H1 (cell line): ENCODE data around the gene CSF2. TPM values are rescaled to one million over a fixed set of nuclear protein-coding genes. Genes with fewer than 3 reads are reported as not detected.

Experiments used
- CTCF ChIA-PET: fragments of 300-600 bp; sonication (Branson Sonifier 250); formaldehyde crosslinking; loops from one replicate; lab custom pipeline; 2021; ENCODE audit not compliant: partially characterized antibody; lab: Charles Lee
- POLR2A ChIA-PET: fragments of 300-600 bp; sonication (Branson Sonifier 250); formaldehyde crosslinking; loops from one replicate; lab custom pipeline; 2021; ENCODE audit warnings: inconsistent platforms; ENCODE audit not compliant: partially characterized antibody; lab: Charles Lee
- DNase-seq, 2 experiments: peaks; one replicate each; pipeline versions ENCODE4 v3.0.0 to v3.0.0-alpha.2; 2010 to 2022; ENCODE audit warnings: low spot score in 2 of 2, low read depth in 1 of 2, mixed read lengths in 1 of 2
- FAIRE-seq: peaks from 2 replicates; lab custom pipeline; 2011; peaks lifted over from hg19 to GRCh38; lab: Jason Lieb, UNC
- H2AFZ ChIP-seq: 2 replicates; pipeline ENCODE4 v1.8.1; 2012; ENCODE audit warnings: low read length, inconsistent platforms
- H2AK5ac ChIP-seq: 2 replicates; pipeline ENCODE4 v1.6.1; 2013; ENCODE audit warnings: low read depth, low read length
- H2BK120ac ChIP-seq: replicated peaks from 2 replicates; pipeline ENCODE3; 2013; ENCODE audit warnings: low read depth, low read length, inconsistent platforms
- H2BK12ac ChIP-seq: 2 replicates; pipeline ENCODE4 v1.6.1; 2013; ENCODE audit warnings: low read depth, low read length
- H2BK15ac ChIP-seq: 2 replicates; pipeline ENCODE4 v1.6.1; 2013; ENCODE audit warnings: low read length
- H2BK20ac ChIP-seq: 2 replicates; pipeline ENCODE4 v1.6.1; 2013; ENCODE audit warnings: low read length
- H2BK5ac ChIP-seq: 2 replicates; pipeline ENCODE4 v1.6.1; 2013; ENCODE audit warnings: low read depth, low read length
- H3K14ac ChIP-seq: 2 replicates; pipeline ENCODE4 v1.6.1; 2013; ENCODE audit warnings: inconsistent platforms; ENCODE audit not compliant: insufficient read length
- H3K18ac ChIP-seq: 2 replicates; pipeline ENCODE4 v1.6.1; 2013; ENCODE audit warnings: low read length; ENCODE audit errors: extremely low read depth
- H3K23ac ChIP-seq: 2 replicates; pipeline ENCODE4 v1.6.1; 2013; ENCODE audit warnings: inconsistent platforms; ENCODE audit not compliant: insufficient read length
- H3K23me2 ChIP-seq: 2 replicates; pipeline ENCODE4 v1.6.1; 2013; ENCODE audit warnings: low read depth, low read length
- H3K27ac ChIP-seq: 2 replicates; pipeline ENCODE4 v1.6.1; 2011; ENCODE audit warnings: low read depth, low read length, inconsistent platforms
- H3K27me3 ChIP-seq, 4 experiments: replicated peaks in 1 of 4; 1 replicate in 1 of 4; 2 replicates in 3 of 4; pipeline versions ENCODE4 v1.6.1 to v1.8.1; 2011 to 2013; ENCODE audit warnings: low read length in 3 of 4, mild to moderate bottlenecking in 3 of 4, inconsistent platforms in 2 of 4, mixed read lengths in 2 of 4, moderate library complexity in 1 of 4; ENCODE audit not compliant: control insufficient read depth in 3 of 4, insufficient read depth in 3 of 4; ENCODE audit errors: extremely low read depth in 1 of 4
- H3K36me3 ChIP-seq, 4 experiments: 2 replicates each; pipeline versions ENCODE4 v1.6.1 to v1.8.1; 2011 to 2013; ENCODE audit warnings: mild to moderate bottlenecking in 4 of 4, low read length in 3 of 4, moderate library complexity in 2 of 4, control low read depth in 1 of 4, inconsistent platforms in 1 of 4; ENCODE audit not compliant: insufficient read depth in 4 of 4, control insufficient read depth in 2 of 4
- H3K4ac ChIP-seq: replicated peaks from 2 replicates; pipeline ENCODE3; 2013; ENCODE audit warnings: low read length, low read depth, mixed read lengths, inconsistent platforms; ENCODE audit not compliant: insufficient read length
- H3K4me1 ChIP-seq, 4 experiments: replicated peaks in 1 of 4; 1 replicate in 1 of 4; 2 replicates in 3 of 4; pipeline versions ENCODE4 v1.6.1 to v1.8.1; 2011 to 2013; ENCODE audit warnings: low read length in 3 of 4, inconsistent platforms in 2 of 4, mixed read lengths in 1 of 4; ENCODE audit not compliant: insufficient read depth in 4 of 4, control insufficient read depth in 3 of 4
- H3K4me2 ChIP-seq, 2 experiments: 2 replicates each; pipeline versions ENCODE4 v1.6.1 to v1.8.1; 2011 to 2013; ENCODE audit warnings: low read depth in 2 of 2, low read length in 2 of 2, control low read depth in 1 of 2, inconsistent platforms in 1 of 2, mild to moderate bottlenecking in 1 of 2; ENCODE audit not compliant: insufficient read depth in 1 of 2
- H3K4me3 ChIP-seq, 4 experiments: fragments of 200-600, 300-600 bp in 1 of 4; sonication (generic), shearing (Covaris generic), sonication (Bioruptor Twin) in 1 of 4; 2 replicates each; pipeline versions ENCODE4 v1.5.1 to v1.8.1; 2011 to 2016; ENCODE audit warnings: low read length in 4 of 4, low read depth in 3 of 4, control low read depth in 2 of 4, inconsistent platforms in 2 of 4, mild to moderate bottlenecking in 2 of 4, mixed read lengths in 1 of 4, moderate library complexity in 1 of 4; ENCODE audit not compliant: insufficient read depth in 2 of 4; ENCODE audit errors: extremely low read depth in 1 of 4
- H3K56ac ChIP-seq: replicated peaks from 2 replicates; pipeline ENCODE3; 2013; ENCODE audit warnings: low read depth, mild to moderate bottlenecking, mixed read lengths, low read length, inconsistent platforms; ENCODE audit not compliant: insufficient read length
- H3K79me1 ChIP-seq: 2 replicates; pipeline ENCODE4 v1.6.1; 2013; ENCODE audit warnings: low read depth, low read length, control low read depth
- H3K79me2 ChIP-seq, 2 experiments: 2 replicates each; pipeline versions ENCODE4 v1.6.1 to v1.8.1; 2012 to 2013; ENCODE audit warnings: low read length in 2 of 2, mild to moderate bottlenecking in 2 of 2, inconsistent platforms in 1 of 2; ENCODE audit not compliant: insufficient read depth in 2 of 2, control insufficient read depth in 1 of 2
- H3K9ac ChIP-seq, 4 experiments: replicated peaks in 1 of 4; 1 replicate in 1 of 4; 2 replicates in 3 of 4; pipeline versions ENCODE4 v1.6.1 to v1.8.1; 2011 to 2013; ENCODE audit warnings: low read depth in 3 of 4, low read length in 3 of 4, control low read depth in 2 of 4, mild to moderate bottlenecking in 2 of 4, moderate library complexity in 2 of 4, inconsistent platforms in 1 of 4; ENCODE audit errors: extremely low read depth in 1 of 4
- H3K9me3 ChIP-seq, 2 experiments: 2 replicates each; pipeline versions ENCODE4 v1.6.1 to v1.8.1; 2012 to 2013; ENCODE audit warnings: mild to moderate bottlenecking in 2 of 2, moderate library complexity in 2 of 2, control low read depth in 1 of 2, inconsistent platforms in 1 of 2, low read depth in 1 of 2, low read length in 1 of 2, mixed read lengths in 1 of 2; ENCODE audit not compliant: insufficient read depth in 2 of 2
- H4K20me1 ChIP-seq, 2 experiments: replicated peaks in 1 of 2; 2 replicates each; pipeline versions ENCODE3 to v1.8.1; 2011 to 2013; ENCODE audit warnings: inconsistent platforms in 2 of 2, low read length in 2 of 2, mild to moderate bottlenecking in 1 of 2; ENCODE audit not compliant: insufficient read depth in 2 of 2, control insufficient read depth in 1 of 2
- H4K5ac ChIP-seq: 2 replicates; pipeline ENCODE4 v1.6.1; 2013; ENCODE audit warnings: low read length, low read depth, mixed read lengths, inconsistent platforms; ENCODE audit not compliant: insufficient read length
- H4K8ac ChIP-seq: 2 replicates; pipeline ENCODE4 v1.8.0; 2013; ENCODE audit warnings: mild to moderate bottlenecking, moderate library complexity, low read length, inconsistent platforms; ENCODE audit not compliant: insufficient read depth; ENCODE audit errors: extremely low read depth
- H4K91ac ChIP-seq: replicated peaks from 2 replicates; pipeline ENCODE3; 2013; ENCODE audit warnings: low read length, mixed read lengths, inconsistent platforms; ENCODE audit not compliant: insufficient read length
- CTBP2 ChIP-seq: IDR thresholded peaks from 2 replicates; pipeline ENCODE4 v1.7.0; 2011; ENCODE audit warnings: borderline replicate concordance, mild to moderate bottlenecking, moderate library complexity, mixed read lengths, low read length; ENCODE audit not compliant: insufficient read depth, insufficient read length
- E2F6 ChIP-seq: IDR thresholded peaks from 2 replicates; pipeline ENCODE4 v1.6.1; 2012; ENCODE audit warnings: inconsistent platforms
- EZH2 ChIP-seq: fragments of 200-600 bp; sonication (generic); IDR thresholded peaks from 2 replicates; pipeline ENCODE4 v1.7.1; 2012; ENCODE audit warnings: low read depth, mild to moderate bottlenecking, moderate library complexity, low read length, inconsistent platforms; ENCODE audit not compliant: severe bottlenecking
- FOSL1 ChIP-seq: IDR thresholded peaks from 2 replicates; pipeline ENCODE4 v1.6.1; 2011; ENCODE audit warnings: mild to moderate bottlenecking, low read depth, low read length, moderate library complexity; ENCODE audit not compliant: insufficient read depth
- GTF2F1 ChIP-seq: IDR thresholded peaks from 2 replicates; pipeline ENCODE4 v1.6.1; 2012; ENCODE audit warnings: low read depth, low read length, improper control_type of control experiment, borderline replicate concordance
- NRF1 ChIP-seq: IDR thresholded peaks from 2 replicates; pipeline ENCODE4 v1.6.1; 2011; ENCODE audit warnings: mild to moderate bottlenecking, low read depth, low read length, improper control_type of control experiment
- SIRT6 ChIP-seq: IDR thresholded peaks from one replicate; pipeline ENCODE4 v1.7.1; 2012; ENCODE audit warnings: low read length, inconsistent platforms
- TBP ChIP-seq: IDR thresholded peaks from 2 replicates; pipeline ENCODE4 v1.6.1; 2011; ENCODE audit warnings: low read depth, low read length, improper control_type of control experiment
- WGBS, 2 experiments: shearing (Covaris generic) in 1 of 2; methylation state at CpG; one replicate each; pipeline versions ENCODE4 v1.1.6 to v1.1.7; 2013 to 2015; ENCODE audit warnings: low lambda C conversion rate in 2 of 2, mixed read lengths in 2 of 2, inconsistent platforms in 1 of 2, low coverage in 1 of 2, missing lambda C conversion rate in 1 of 2; ENCODE audit not compliant: insufficient replicate concordance in 2 of 2, insufficient coverage in 1 of 2, insufficient read length in 1 of 2; ENCODE audit errors: extremely low coverage in 1 of 2, missing lambda C conversion rate in 1 of 2; 5-methylcytosine and 5-hydroxymethylcytosine counted together
- polyA plus RNA-seq, 7 experiments: library from polyadenylated mRNA; depleted of rRNA in 3 of 7; stranded (reverse) in 5 of 7; unstranded in 2 of 7; fragments of >200 nt in 5 of 7; fragments of 200-250 nt in 2 of 7; gene quantifications; 1 replicate in 5 of 7; 2 replicates in 1 of 7; 4 replicates in 1 of 7; pipeline versions ENCODE4 v1.2.1 to v1.2.3, GENCODE V29; 2011 to 2013; ENCODE audit warnings: missing spikeins in 2 of 7, mixed read lengths in 2 of 7
- total RNA-seq: library from RNA; stranded (reverse); fragmentation: NEBNext Ultra II Directional; extraction: Animal tissue kit (Norgen Biotek cat#: 25700); gene quantifications from 2 replicates; pipeline ENCODE4 v1.2.1, GENCODE V29; 2021
- TF ChIP-seq, protein P1 (sequence below), 3 experiments: IDR thresholded peaks; 1 replicate in 2 of 3; 2 replicates in 1 of 3; pipeline versions ENCODE4 v1.5.1 to v1.6.1; 2011; ENCODE audit warnings: low read length in 3 of 3, mild to moderate bottlenecking in 3 of 3, inconsistent platforms in 2 of 3, low read depth in 1 of 3, moderate library complexity in 1 of 3; ENCODE audit not compliant: insufficient read depth in 1 of 3; ENCODE audit errors: control extremely low read depth in 1 of 3

Gene CSF2
- total and polyA plus RNA-seq, 2 of the 8 experiments (the other 6 are each of a cell fraction or from before 2014, with no cell fraction given), result not detected

GRCh38 chr5:132074091-132074771 lies 642 bp downstream of the CSF2 start:
- H2BK120ac ChIP-seq, result no peak overlapping the region
- WGBS, 2 experiments, result 96% methylated on average over 7 of the region's 7 CpGs; no CpG with 5 or more reads in 1 of the 2 experiments
- H3K4ac ChIP-seq, result no peak overlapping the region
- ChIA-PET POLR2A (no interaction called here), CTCF (interaction anchor here (0.9 to 3.7 kb wide), 4 partner anchors 10 to 431 kb away, joined by 3 to 26 read pairs (median 5); no protein-coding TSS in a partner anchor)
- H3K79me2 ChIP-seq, result no peaks in the 10 kb centered on the region
- no peak overlapping the region for H2BK20ac ChIP-seq
- H3K4me3 ChIP-seq, result no peak overlapping the region
- no peak overlapping the region for H2AFZ ChIP-seq
- no peak overlapping the region for H3K4me2 ChIP-seq
- H3K27ac ChIP-seq, result no peak overlapping the region
- no peak overlapping the region for H4K5ac ChIP-seq
- no peak overlapping the region for H3K23ac ChIP-seq
- no peak overlapping the region for H3K9ac ChIP-seq
- DNase-seq (no peak), FAIRE-seq (no peak)
- H3K9me3 ChIP-seq, result no peaks in the 10 kb centered on the region
- H2BK15ac ChIP-seq, result no peak overlapping the region
- H3K23me2 ChIP-seq, result no peaks in the 10 kb centered on the region
- H3K36me3 ChIP-seq, result no peaks in the 10 kb centered on the region
- no peak overlapping the region for H2BK12ac ChIP-seq
- H2AK5ac ChIP-seq, result no peak overlapping the region
- no peaks in the 10 kb centered on the region for H4K20me1 ChIP-seq
- H3K4me1 ChIP-seq, result peaks cover 0 to 2% (median 0%) of the 10 kb centered on the region in 4 experiments; a peak in 1 of 7 replicates
- H4K91ac ChIP-seq, result no peak overlapping the region
- no peaks in the 10 kb centered on the region for H3K79me1 ChIP-seq
- no peak overlapping the region for H3K56ac ChIP-seq
- H3K18ac ChIP-seq, result no peak overlapping the region
- H4K8ac ChIP-seq, result peak overlapping the region; percentile 36
- no peak overlapping the region for H2BK5ac ChIP-seq
- no peaks in the 10 kb centered on the region for H3K27me3 ChIP-seq
- H3K14ac ChIP-seq, result no peak overlapping the region
- TF ChIP-seq E2F6 (no peak), SIRT6 (no peak), NRF1 (no peak), FOSL1 (no peak), EZH2 (no peak), TBP (no peak), GTF2F1 (no peak), CTBP2 (no peak)
- TF ChIP-seq, protein P1, sequence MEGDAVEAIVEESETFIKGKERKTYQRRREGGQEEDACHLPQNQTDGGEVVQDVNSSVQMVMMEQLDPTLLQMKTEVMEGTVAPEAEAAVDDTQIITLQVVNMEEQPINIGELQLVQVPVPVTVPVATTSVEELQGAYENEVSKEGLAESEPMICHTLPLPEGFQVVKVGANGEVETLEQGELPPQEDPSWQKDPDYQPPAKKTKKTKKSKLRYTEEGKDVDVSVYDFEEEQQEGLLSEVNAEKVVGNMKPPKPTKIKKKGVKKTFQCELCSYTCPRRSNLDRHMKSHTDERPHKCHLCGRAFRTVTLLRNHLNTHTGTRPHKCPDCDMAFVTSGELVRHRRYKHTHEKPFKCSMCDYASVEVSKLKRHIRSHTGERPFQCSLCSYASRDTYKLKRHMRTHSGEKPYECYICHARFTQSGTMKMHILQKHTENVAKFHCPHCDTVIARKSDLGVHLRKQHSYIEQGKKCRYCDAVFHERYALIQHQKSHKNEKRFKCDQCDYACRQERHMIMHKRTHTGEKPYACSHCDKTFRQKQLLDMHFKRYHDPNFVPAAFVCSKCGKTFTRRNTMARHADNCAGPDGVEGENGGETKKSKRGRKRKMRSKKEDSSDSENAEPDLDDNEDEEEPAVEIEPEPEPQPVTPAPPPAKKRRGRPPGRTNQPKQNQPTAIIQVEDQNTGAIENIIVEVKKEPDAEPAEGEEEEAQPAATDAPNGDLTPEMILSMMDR (IDR thresholded peaks at IDR 0.05; ENCODE audit: control extremely low read depth in 1 of 3, insufficient read depth in 1 of 3, low read depth in 1 of 3, low read length in 3 of 3), result no peak
